Measurements from ENCODE around the gene MSI2.

DNA sequence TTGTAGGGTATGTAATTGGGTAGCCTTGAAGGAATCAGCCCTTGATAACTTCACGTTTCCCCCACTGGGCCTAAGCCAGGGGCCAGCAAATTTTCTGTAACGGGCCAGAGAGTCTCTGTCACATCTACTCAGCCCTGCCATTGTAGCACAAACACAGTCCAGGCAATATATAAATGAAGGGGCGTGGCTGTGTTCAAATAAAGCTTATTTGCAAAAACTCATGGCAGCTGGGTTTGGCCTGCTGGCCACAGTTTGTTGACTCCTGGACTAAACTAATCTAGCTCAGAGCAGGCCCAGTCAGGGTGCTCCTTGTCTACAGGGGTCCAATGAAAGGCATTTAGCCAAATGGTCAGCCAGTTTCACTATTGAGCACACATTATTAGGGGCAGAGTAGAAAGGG is 347.2 kb downstream of the MSI2 start:
- no peak for TF ChIP-seq POLR2A (IDR thresholded peaks at IDR 0.05; ENCODE audit: low read depth, low read length)
- TF ChIP-seq POLR2AphosphoS5 (IDR thresholded peaks at IDR 0.05; ENCODE audit: low read depth, low read length): no peak
- no peak for TF ChIP-seq TAF1 (IDR thresholded peaks at IDR 0.05; ENCODE audit: borderline replicate concordance, low read depth, low read length)
